ENCODE data around the gene CDH4. TPM values are rescaled to one million over a fixed set of nuclear protein-coding genes. Genes with fewer than 3 reads are reported as not detected.

Gene CDH4
- polyA plus RNA-seq, 4 donors, result 0.09 to 4.1 (median 0.25) TPM

- no peak for DNase-seq
- Histone ChIP-seq H3K4me1 (ENCODE audit: control insufficient read depth in 3 of 3, insufficient read depth in 2 of 3, low read depth in 1 of 3, low read length in 2 of 3) (no peaks in the 10 kb centered on the region), H3K27ac (ENCODE audit: low read depth in 1 of 3, low read length in 2 of 3) (no peak overlapping the region), H3K9me3 (ENCODE audit: control insufficient read depth in 2 of 2, insufficient read depth in 1 of 2, low read depth in 1 of 2, low read length in 1 of 2) (no peaks in the 10 kb centered on the region), H3K36me3 (ENCODE audit: control insufficient read depth in 3 of 3, insufficient read depth in 2 of 3, low read depth in 1 of 3, low read length in 3 of 3) (no peaks in the 10 kb centered on the region), H3K27me3 (ENCODE audit: control insufficient read depth in 3 of 3, insufficient read depth in 3 of 3, low read length in 3 of 3) (no peaks in the 10 kb centered on the region), H3K4me3 (ENCODE audit: low read depth in 1 of 3, low read length in 3 of 3) (no peak overlapping the region)
- 61 to 79% (median 73%) methylated on average over 7 of the region's 7 CpGs for WGBS, 3 donors
- no peak for FAIRE-seq
Observed at GRCh38 chr20:61503106-61503505, 251.0 kb downstream of the CDH4 start.

GRCh38 chr20:61505508-61505907 lies 253.4 kb downstream of the CDH4 start:
- Histone ChIP-seq H3K9me3 (ENCODE audit: control insufficient read depth in 2 of 2, insufficient read depth in 1 of 2, low read depth in 1 of 2, low read length in 1 of 2) (no peaks in the 10 kb centered on the region), H3K36me3 (ENCODE audit: control insufficient read depth in 3 of 3, insufficient read depth in 2 of 3, low read depth in 1 of 3, low read length in 3 of 3) (no peaks in the 10 kb centered on the region), H3K4me3 (ENCODE audit: low read depth in 1 of 3, low read length in 3 of 3) (no peak overlapping the region), H3K27ac (ENCODE audit: low read depth in 1 of 3, low read length in 2 of 3) (no peak overlapping the region), H3K27me3 (ENCODE audit: control insufficient read depth in 3 of 3, insufficient read depth in 3 of 3, low read length in 3 of 3) (no peaks in the 10 kb centered on the region), H3K4me1 (ENCODE audit: control insufficient read depth in 3 of 3, insufficient read depth in 2 of 3, low read depth in 1 of 3, low read length in 2 of 3) (no peaks in the 10 kb centered on the region)
- WGBS, 3 donors, result 73 to 76% (median 75%) methylated on average over 8 of the region's 8 CpGs
- no peak for FAIRE-seq
- DNase-seq, result no peak

DNA sequence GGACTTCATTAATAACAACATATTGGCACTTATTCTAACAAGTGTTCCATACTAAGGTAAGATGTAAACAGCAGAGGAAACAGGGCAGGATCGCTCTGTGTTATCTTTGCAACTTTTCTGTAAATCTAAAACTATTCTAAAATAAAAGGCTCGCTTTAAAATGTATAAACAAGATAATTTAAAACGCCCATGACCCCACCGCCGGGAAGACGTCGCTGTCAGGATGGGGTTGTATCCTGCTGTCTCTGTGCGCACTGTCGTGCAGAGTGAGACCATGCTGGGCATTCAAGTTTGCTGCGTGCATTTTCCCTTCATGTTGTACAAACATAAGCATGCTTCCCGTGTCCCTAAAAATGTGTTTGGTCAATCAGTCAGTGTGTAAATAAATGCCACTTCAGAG lies 255.7 kb downstream of the CDH4 start:
- H3K36me3 ChIP-seq (ENCODE audit: control insufficient read depth in 3 of 3, insufficient read depth in 2 of 3, low read depth in 1 of 3, low read length in 3 of 3), result no peaks in the 10 kb centered on the region
- no peaks in the 10 kb centered on the region for H3K27me3 ChIP-seq (ENCODE audit: control insufficient read depth in 3 of 3, insufficient read depth in 3 of 3, low read length in 3 of 3)
- no peak overlapping the region for H3K27ac ChIP-seq (ENCODE audit: low read depth in 1 of 3, low read length in 2 of 3)
- no peak overlapping the region for H3K4me3 ChIP-seq (ENCODE audit: low read depth in 1 of 3, low read length in 3 of 3)
- WGBS, 3 donors, result 60 to 69% (median 63%) methylated on average over 11 of the region's 11 CpGs
- no peaks in the 10 kb centered on the region for H3K4me1 ChIP-seq (ENCODE audit: control insufficient read depth in 3 of 3, insufficient read depth in 2 of 3, low read depth in 1 of 3, low read length in 2 of 3)
- no peak for DNase-seq
- FAIRE-seq, result no peak
- H3K9me3 ChIP-seq (ENCODE audit: control insufficient read depth in 2 of 2, insufficient read depth in 1 of 2, low read depth in 1 of 2, low read length in 1 of 2), result no peaks in the 10 kb centered on the region

DNA sequence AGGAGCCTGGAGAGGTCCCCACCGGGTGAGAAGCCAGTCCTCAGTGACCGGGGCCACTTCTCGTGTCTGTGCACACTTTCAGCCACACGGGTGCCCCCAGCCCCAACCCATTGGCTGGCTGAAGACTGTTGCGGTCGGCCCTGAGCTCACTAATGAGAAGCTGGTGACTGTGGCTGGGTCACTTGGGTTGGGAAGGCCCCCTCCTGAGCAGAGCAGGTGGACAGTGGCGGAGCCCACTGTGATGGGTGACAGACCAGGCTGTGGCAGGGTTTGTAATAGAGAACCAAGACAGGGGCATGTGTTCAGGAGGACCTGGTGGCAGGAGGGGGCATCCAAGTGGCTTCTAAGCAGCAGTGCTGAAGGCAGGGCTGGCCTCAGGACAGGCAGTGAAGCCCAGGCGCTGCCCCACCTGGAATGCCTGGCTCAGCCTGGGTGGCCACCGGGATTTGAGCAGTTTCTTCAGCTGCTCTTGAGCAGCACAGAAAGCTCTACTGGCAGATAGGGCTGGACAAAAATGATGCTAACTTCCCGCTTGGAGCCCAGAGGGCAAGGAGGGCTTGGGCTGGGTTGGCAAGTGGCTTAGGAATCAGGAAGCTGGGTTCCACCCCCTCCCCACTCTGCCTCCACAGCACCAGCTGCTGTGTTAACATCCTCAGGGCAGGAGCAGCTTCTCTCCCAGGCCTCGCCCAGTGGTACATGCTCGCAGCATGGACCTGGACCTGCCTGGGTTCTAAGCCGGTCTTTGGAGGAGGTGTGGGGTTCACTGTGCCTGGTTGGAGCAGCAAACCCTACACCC lies 256.4 kb downstream of the CDH4 start:
- H3K4me1 ChIP-seq (ENCODE audit: control insufficient read depth in 3 of 3, insufficient read depth in 2 of 3, low read depth in 1 of 3, low read length in 2 of 3), result no peaks in the 10 kb centered on the region
- H3K9me3 ChIP-seq (ENCODE audit: control insufficient read depth in 2 of 2, insufficient read depth in 1 of 2, low read depth in 1 of 2, low read length in 1 of 2), result no peaks in the 10 kb centered on the region
- FAIRE-seq (no peak), DNase-seq (no peak)
- no peaks in the 10 kb centered on the region for H3K27me3 ChIP-seq (ENCODE audit: control insufficient read depth in 3 of 3, insufficient read depth in 3 of 3, low read length in 3 of 3)
- H3K27ac ChIP-seq (ENCODE audit: low read depth in 1 of 3, low read length in 2 of 3), result no peak overlapping the region
- no peak overlapping the region for H3K4me3 ChIP-seq (ENCODE audit: low read depth in 1 of 3, low read length in 3 of 3)
- H3K36me3 ChIP-seq (ENCODE audit: control insufficient read depth in 3 of 3, insufficient read depth in 2 of 3, low read depth in 1 of 3, low read length in 3 of 3), result no peaks in the 10 kb centered on the region
- 72 to 77% (median 77%) methylated on average over 13 of the region's 13 CpGs for WGBS, 3 donors

DNA sequence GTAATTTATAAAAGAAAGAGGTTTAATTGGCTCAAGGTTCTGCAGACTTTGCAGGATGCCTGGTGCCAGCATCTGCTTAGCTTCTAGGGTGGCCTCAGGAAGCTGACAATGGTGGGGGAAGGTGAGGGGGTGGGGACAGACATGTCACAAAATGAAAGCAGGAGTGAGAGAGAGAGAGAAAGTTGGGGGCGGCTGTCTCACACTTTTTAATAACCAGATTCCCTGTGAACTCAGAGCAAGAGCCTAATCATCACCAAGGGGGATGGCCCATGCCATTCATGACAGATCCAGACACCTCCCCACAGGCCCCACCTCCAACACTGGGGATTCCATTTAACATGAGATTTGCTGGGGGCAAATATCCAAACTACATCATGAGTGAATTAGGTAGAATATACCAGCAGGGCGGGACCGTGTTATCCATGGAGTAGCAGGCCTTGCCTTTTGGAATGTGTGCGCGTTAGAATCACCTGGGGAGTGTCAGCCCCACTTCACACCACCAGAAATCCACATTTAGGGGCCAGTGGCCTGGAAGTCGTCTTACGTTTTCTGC lies 258.8 kb downstream of the CDH4 start:
- FAIRE-seq, result no peak

GRCh38 chr20:61512475-61512874 lies 260.4 kb downstream of the CDH4 start:
- no peak for FAIRE-seq
- no peaks in the 10 kb centered on the region for H3K4me1 ChIP-seq (ENCODE audit: control insufficient read depth in 3 of 3, insufficient read depth in 2 of 3, low read depth in 1 of 3, low read length in 2 of 3)

More for the DNA sequence above, 258.8 kb downstream of the CDH4 start:
- Histone ChIP-seq H3K9me3 (ENCODE audit: control insufficient read depth in 2 of 2, insufficient read depth in 1 of 2, low read depth in 1 of 2, low read length in 1 of 2) (no peaks in the 10 kb centered on the region), H3K4me1 (ENCODE audit: control insufficient read depth in 3 of 3, insufficient read depth in 2 of 3, low read depth in 1 of 3, low read length in 2 of 3) (no peaks in the 10 kb centered on the region), H3K4me3 (ENCODE audit: low read depth in 1 of 3, low read length in 3 of 3) (no peak overlapping the region), H3K27me3 (ENCODE audit: control insufficient read depth in 3 of 3, insufficient read depth in 3 of 3, low read length in 3 of 3) (no peaks in the 10 kb centered on the region), H3K27ac (ENCODE audit: low read depth in 1 of 3, low read length in 2 of 3) (no peak overlapping the region), H3K36me3 (ENCODE audit: control insufficient read depth in 3 of 3, insufficient read depth in 2 of 3, low read depth in 1 of 3, low read length in 3 of 3) (no peaks in the 10 kb centered on the region)
- DNase-seq, result no peak
- 72 to 74% (median 74%) methylated on average over 7 of the region's 7 CpGs for WGBS, 3 donors

GRCh38 chr20:61513124-61514017 lies 261.3 kb downstream of the CDH4 start:
- H3K27ac ChIP-seq (ENCODE audit: low read depth in 1 of 3, low read length in 2 of 3), result no peak overlapping the region
- H3K4me1 ChIP-seq (ENCODE audit: control insufficient read depth in 3 of 3, insufficient read depth in 2 of 3, low read depth in 1 of 3, low read length in 2 of 3), result no peaks in the 10 kb centered on the region
- no peaks in the 10 kb centered on the region for H3K27me3 ChIP-seq (ENCODE audit: control insufficient read depth in 3 of 3, insufficient read depth in 3 of 3, low read length in 3 of 3)
- no peak overlapping the region for H3K4me3 ChIP-seq (ENCODE audit: low read depth in 1 of 3, low read length in 3 of 3)
- FAIRE-seq, result no peak
- 75 to 83% (median 76%) methylated on average over 17 of the region's 17 CpGs for WGBS, 3 donors
- H3K36me3 ChIP-seq (ENCODE audit: control insufficient read depth in 3 of 3, insufficient read depth in 2 of 3, low read depth in 1 of 3, low read length in 3 of 3), result no peaks in the 10 kb centered on the region
- DNase-seq, result no peak
- no peaks in the 10 kb centered on the region for H3K9me3 ChIP-seq (ENCODE audit: control insufficient read depth in 2 of 2, insufficient read depth in 1 of 2, low read depth in 1 of 2, low read length in 1 of 2)

More at GRCh38 chr20:61512475-61512874, 260.4 kb downstream of the CDH4 start:
- Histone ChIP-seq H3K27ac (ENCODE audit: low read depth in 1 of 3, low read length in 2 of 3) (no peak overlapping the region), H3K36me3 (ENCODE audit: control insufficient read depth in 3 of 3, insufficient read depth in 2 of 3, low read depth in 1 of 3, low read length in 3 of 3) (no peaks in the 10 kb centered on the region), H3K27me3 (ENCODE audit: control insufficient read depth in 3 of 3, insufficient read depth in 3 of 3, low read length in 3 of 3) (no peaks in the 10 kb centered on the region), H3K4me3 (ENCODE audit: low read depth in 1 of 3, low read length in 3 of 3) (no peak overlapping the region), H3K9me3 (ENCODE audit: control insufficient read depth in 2 of 2, insufficient read depth in 1 of 2, low read depth in 1 of 2, low read length in 1 of 2) (no peaks in the 10 kb centered on the region)
- 86 to 88% (median 88%) methylated on average over 11 of the region's 11 CpGs for WGBS, 3 donors
- DNase-seq, result no peak

- 39 to 51% (median 49%) methylated on average over 5 of the region's 5 CpGs for WGBS, 3 donors
- Histone ChIP-seq H3K4me3 (ENCODE audit: low read depth in 1 of 3, low read length in 3 of 3) (no peak overlapping the region), H3K27me3 (ENCODE audit: control insufficient read depth in 3 of 3, insufficient read depth in 3 of 3, low read length in 3 of 3) (no peaks in the 10 kb centered on the region), H3K36me3 (ENCODE audit: control insufficient read depth in 3 of 3, insufficient read depth in 2 of 3, low read depth in 1 of 3, low read length in 3 of 3) (no peaks in the 10 kb centered on the region), H3K27ac (ENCODE audit: low read depth in 1 of 3, low read length in 2 of 3) (no peak overlapping the region), H3K4me1 (ENCODE audit: control insufficient read depth in 3 of 3, insufficient read depth in 2 of 3, low read depth in 1 of 3, low read length in 2 of 3) (no peaks in the 10 kb centered on the region), H3K9me3 (ENCODE audit: control insufficient read depth in 2 of 2, insufficient read depth in 1 of 2, low read depth in 1 of 2, low read length in 1 of 2) (no peaks in the 10 kb centered on the region)
- FAIRE-seq, result no peak
- DNase-seq, result no peak
Observed at GRCh38 chr20:61514018-61514365, 261.9 kb downstream of the CDH4 start.
